ENCODE measurements around the gene GOLGA6A. TPM values are rescaled to one million over a fixed set of nuclear protein-coding genes. Genes with fewer than 3 reads are reported as not detected.

The GOLGA6A gene
- total and polyA plus RNA-seq, 9 of the 15 experiments (the other 6 are each of a cell fraction or from before 2014, with no cell fraction given) = not detected

GRCh38 chr15:74034206-74034755, 48.1 kb downstream of the GOLGA6A start:
- CTCF ChIA-PET (ENCODE audit: low intra/inter-chr PET ratio) = no interaction called here
- Histone ChIP-seq H3K79me2 (ENCODE audit: control insufficient read depth, insufficient read depth, low read length) (no peaks in the 10 kb centered on the region), H3K9ac (ENCODE audit: insufficient read depth in 1 of 2, low read depth in 2 of 2, low read length in 2 of 2) (no peak overlapping the region), H3K4me2 (ENCODE audit: insufficient read depth, low read length) (no peak overlapping the region), H3K27ac (ENCODE audit: extremely low read depth, low read depth, low read length) (no peak overlapping the region), H3K27me3 (ENCODE audit: control insufficient read depth in 2 of 2, insufficient read depth in 2 of 2, low read length in 2 of 2) (no peaks in the 10 kb centered on the region), H3K4me3 (no peak overlapping the region), H4K20me1 (replicated peaks; ENCODE audit: control insufficient read depth, insufficient read depth, low read length) (peaks cover 14% of the 10 kb centered on the region), H3K9me3 (replicated peaks; ENCODE audit: control insufficient read depth, insufficient read depth, low read depth, low read length) (no peaks in the 10 kb centered on the region), H3K36me3 (ENCODE audit: control insufficient read depth, insufficient read depth, low read length) (peaks cover 56% of the 10 kb centered on the region; the same call in 1 of the 3 replicates), H2AFZ (ENCODE audit: low read depth, low read length) (no peak overlapping the region), H3K4me1 (replicated peaks in 1 of 2; ENCODE audit: control insufficient read depth in 2 of 2, insufficient read depth in 2 of 2, low read length in 2 of 2) (peaks cover 4 to 15% of the 10 kb centered on the region in 2 experiments; a peak in 3 of 5 replicates), H3K9me1 (ENCODE audit: control insufficient read depth, insufficient read depth, low read length) (peaks cover 3% of the 10 kb centered on the region)
- no TSS peak for BruUV-seq (replicated peaks)
- no peak for DNase-seq (ENCODE audit: extremely low read depth in 1 of 4, low spot score in 3 of 4)
- 89% methylated on average over 10 of the region's 10 CpGs for WGBS (ENCODE audit: insufficient coverage, low coverage, missing lambda C conversion rate)
- TF ChIP-seq BDP1 (IDR thresholded peaks at IDR 0.05; ENCODE audit: insufficient read depth, insufficient read length) (no peak), DMBX1 (CRISPR knock-in tag; IDR thresholded peaks at IDR 0.05; ENCODE audit: borderline replicate concordance) (no peak), MAX (CRISPR knock-in tag; IDR thresholded peaks at IDR 0.05) (no peak), ILF3 (IDR thresholded peaks at IDR 0.05; ENCODE audit: borderline replicate concordance) (no peak), ZNF12 (CRISPR knock-in tag; IDR thresholded peaks at IDR 0.05) (no peak), KLF1 (tag; IDR thresholded peaks at IDR 0.05) (no peak), DEAF1 (CRISPR knock-in tag; IDR thresholded peaks at IDR 0.05) (no peak)
- intact Hi-C loops (cut with micrococcal nuclease) (no loop called here), in situ Hi-C loops (cut with MboI) (no loop called here)
- ATAC-seq = no peak
- no peak for FAIRE-seq
- POLR2A ChIA-PET = interaction anchor here (0.6 to 0.7 kb wide), 2 partner anchors 105 to 261 kb away, joined by 3 to 4 read pairs; no protein-coding TSS in a partner anchor

All from K562 (cell line).